Type B pancreatic cell (in vitro differentiated cells): ENCODE measurements around the gene GLRX2. TPM values are rescaled to one million over a fixed set of nuclear protein-coding genes. Genes with fewer than 3 reads are reported as not detected.

Source experiments
- DNase-seq: peaks from one replicate; pipeline ENCODE4 v3.0.0; 2021; ENCODE audit warnings: mixed read lengths; ENCODE audit not compliant: unreplicated experiment; ENCODE audit errors: extremely low spot score
- H3K27ac Mint-ChIP-seq: 2 replicates; pipeline ENCODE4 v1.8.0; 2021; ENCODE audit warnings: mild to moderate bottlenecking, mixed read lengths
- H3K27me3 Mint-ChIP-seq: 2 replicates; pipeline ENCODE4 v1.8.0; 2021; ENCODE audit warnings: mixed read lengths
- H3K36me3 Mint-ChIP-seq: 2 replicates; pipeline ENCODE4 v1.8.0; 2021; ENCODE audit warnings: mixed read lengths
- H3K4me1 Mint-ChIP-seq: one replicate; pipeline ENCODE4 v1.8.0; 2021; ENCODE audit warnings: mixed read lengths; ENCODE audit not compliant: unreplicated experiment
- H3K4me3 Mint-ChIP-seq: 2 replicates; pipeline ENCODE4 v1.8.0; 2021; ENCODE audit warnings: mild to moderate bottlenecking, mixed read lengths
- H3K9me3 Mint-ChIP-seq: 2 replicates; pipeline ENCODE4 v1.8.0; 2021; ENCODE audit warnings: mixed read lengths
- CTCF ChIP-seq: fragments of 200-600 bp; sonication (generic); conservative IDR thresholded peaks from 2 replicates; pipeline ENCODE4 v1.5.0; 2021; ENCODE audit warnings: antibody characterized with exemption, mild to moderate bottlenecking
- total RNA-seq: library from RNA; stranded (reverse); gene quantifications from 2 replicates; pipeline ENCODE4 v1.2.1, GENCODE V29; 2021; ENCODE audit warnings: low replicate concordance

Gene GLRX2
- total RNA-seq, 1 donor from 2014 or later = 18.9 TPM

GRCh38 chr1:193070386-193070753 lies 34.8 kb downstream of the GLRX2 start:
- peak; percentile 15 for TF ChIP-seq CTCF
- Mint-ChIP-seq H3K27me3 (no peaks in the 10 kb centered on the region), H3K36me3 (peaks cover 15% of the 10 kb centered on the region), H3K9me3 (no peaks in the 10 kb centered on the region), H3K4me3 (no peak overlapping the region), H3K27ac (no peak overlapping the region), H3K4me1 (peaks cover 22% of the 10 kb centered on the region)
- DNase-seq = no peak

GRCh38 chr1:193069748-193070385 lies 35.3 kb downstream of the GLRX2 start:
- Mint-ChIP-seq H3K36me3 (peaks cover 15% of the 10 kb centered on the region), H3K27me3 (no peaks in the 10 kb centered on the region), H3K4me1 (peaks cover 22% of the 10 kb centered on the region), H3K9me3 (no peaks in the 10 kb centered on the region), H3K27ac (no peak overlapping the region), H3K4me3 (no peak overlapping the region)
- peak; percentile 68 for TF ChIP-seq CTCF
- no peak for DNase-seq

GRCh38 chr1:193068013-193068412 lies 37.2 kb downstream of the GLRX2 start:
- H3K27ac Mint-ChIP-seq = no peak overlapping the region
- peaks cover 17% of the 10 kb centered on the region for H3K36me3 Mint-ChIP-seq
- H3K9me3 Mint-ChIP-seq = no peaks in the 10 kb centered on the region
- TF ChIP-seq CTCF = no peak
- no peaks in the 10 kb centered on the region for H3K27me3 Mint-ChIP-seq
- peaks cover 22% of the 10 kb centered on the region for H3K4me1 Mint-ChIP-seq
- no peak overlapping the region for H3K4me3 Mint-ChIP-seq
- no peak for DNase-seq

GRCh38 chr1:193066606-193067005 lies 38.6 kb downstream of the GLRX2 start:
- Mint-ChIP-seq H3K27me3 (no peaks in the 10 kb centered on the region), H3K4me1 (peaks cover 22% of the 10 kb centered on the region), H3K27ac (no peak overlapping the region), H3K9me3 (no peaks in the 10 kb centered on the region), H3K4me3 (no peak overlapping the region), H3K36me3 (peaks cover 16% of the 10 kb centered on the region)
- no peak for TF ChIP-seq CTCF
- DNase-seq = no peak

- peaks cover 16% of the 10 kb centered on the region for H3K36me3 Mint-ChIP-seq
- no peak for DNase-seq
- no peak for TF ChIP-seq CTCF
- H3K9me3 Mint-ChIP-seq = no peaks in the 10 kb centered on the region
- no peak overlapping the region for H3K4me3 Mint-ChIP-seq
- H3K27ac Mint-ChIP-seq = no peak overlapping the region
- H3K27me3 Mint-ChIP-seq = no peaks in the 10 kb centered on the region
- H3K4me1 Mint-ChIP-seq = peaks cover 26% of the 10 kb centered on the region
Measured at GRCh38 chr1:193065954-193066353, 39.3 kb downstream of the GLRX2 start.
